Muscle layer of colon (tissue), 2 donors: Measurements from ENCODE around the gene KRTCAP2.
"Not testable (repeated sequence)": the region's sequence is repeated elsewhere in the genome, so short reads cannot be mapped to it uniquely, and the experiment has no call there.

Experiments
- H3K27ac ChIP-seq: one replicate; pipeline ENCODE4 v1.7.0; 2013; ENCODE audit warnings: low read depth, mild to moderate bottlenecking, low read length, moderate library complexity
- H3K27me3 ChIP-seq, 2 donors: one replicate each; pipeline ENCODE4 v1.7.0; 2013; ENCODE audit warnings: low read length in 2 of 2, mild to moderate bottlenecking in 2 of 2; ENCODE audit not compliant: insufficient read depth in 2 of 2, control insufficient read depth in 1 of 2
- H3K36me3 ChIP-seq: one replicate; pipeline ENCODE4 v1.7.0; 2013; ENCODE audit warnings: mild to moderate bottlenecking, low read length; ENCODE audit not compliant: insufficient read depth
- H3K4me1 ChIP-seq: one replicate; pipeline ENCODE4 v1.7.0; 2013; ENCODE audit warnings: mild to moderate bottlenecking, low read length; ENCODE audit not compliant: insufficient read depth
- H3K4me3 ChIP-seq, 2 donors: one replicate each; pipeline ENCODE4 v1.7.0; 2013; ENCODE audit warnings: low read length in 2 of 2, low read depth in 1 of 2, mild to moderate bottlenecking in 1 of 2, moderate library complexity in 1 of 2
- H3K9ac ChIP-seq: one replicate; pipeline ENCODE4 v1.7.0; 2013; ENCODE audit warnings: low read length
- H3K9me3 ChIP-seq: one replicate; pipeline ENCODE4 v1.7.0; 2013; ENCODE audit warnings: mild to moderate bottlenecking, low read length
- donor health status: abdominal sarcoma.
- donor health status: Adenocarcinoma of cecum.

Gene KRTCAP2

DNA sequence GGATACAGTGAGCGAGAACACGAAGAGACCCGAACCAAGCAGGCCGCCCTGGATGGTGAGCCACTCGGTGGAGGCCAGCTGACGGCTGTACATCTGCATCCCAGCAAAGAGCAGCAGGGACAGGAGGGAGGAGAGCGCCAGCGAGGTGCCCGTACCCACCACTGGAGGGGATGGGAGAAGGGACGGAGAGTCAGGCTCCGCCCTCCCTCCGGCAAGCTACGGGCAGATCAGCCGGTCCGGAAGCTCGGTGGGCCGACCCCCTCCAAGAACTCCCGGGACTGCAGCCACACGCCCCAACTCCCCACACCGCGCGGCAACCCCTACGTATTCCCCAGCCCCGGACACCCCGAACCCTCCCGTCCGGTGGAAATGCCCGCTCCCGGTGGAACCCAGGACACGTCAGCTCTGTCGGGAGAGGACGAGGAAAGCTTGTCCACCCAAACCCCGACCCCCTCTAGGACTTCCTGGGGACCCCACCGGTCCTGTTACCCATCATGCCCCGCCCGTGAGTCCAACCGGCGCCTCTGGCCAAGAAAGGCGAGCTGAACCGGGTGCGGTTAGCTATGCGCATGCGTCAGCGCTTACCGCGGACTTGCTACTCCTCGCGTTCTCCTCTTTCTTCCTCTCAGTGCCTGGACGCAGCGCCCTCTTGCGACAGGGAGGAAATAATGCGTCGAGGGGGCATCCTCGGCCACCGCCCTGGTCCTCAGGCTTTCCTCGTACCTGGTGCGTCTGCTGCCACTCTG, at the start of gene KRTCAP2:
Gene KRTCAP2, minus strand, starts transcription at position 573 of the 746 bp plus-strand sequence. Its CDS starts 80 bp downstream, at position 493.
- peak within 1 kb of the TSS; percentile 35 to 90 for H3K4me3 ChIP-seq
- peak within 1 kb of the TSS; percentile 72 for H3K9ac ChIP-seq
- H3K27me3 ChIP-seq: peaks cover 0 to 23% of the 10 kb centered on the region in 2 donors
- peaks cover 22% of the 10 kb centered on the region for H3K36me3 ChIP-seq
- H3K9me3 ChIP-seq: no peaks in the 10 kb centered on the region
- peak within 1 kb of the TSS; percentile 76 for H3K27ac ChIP-seq
- peaks cover 26% of the 10 kb centered on the region for H3K4me1 ChIP-seq

DNA sequence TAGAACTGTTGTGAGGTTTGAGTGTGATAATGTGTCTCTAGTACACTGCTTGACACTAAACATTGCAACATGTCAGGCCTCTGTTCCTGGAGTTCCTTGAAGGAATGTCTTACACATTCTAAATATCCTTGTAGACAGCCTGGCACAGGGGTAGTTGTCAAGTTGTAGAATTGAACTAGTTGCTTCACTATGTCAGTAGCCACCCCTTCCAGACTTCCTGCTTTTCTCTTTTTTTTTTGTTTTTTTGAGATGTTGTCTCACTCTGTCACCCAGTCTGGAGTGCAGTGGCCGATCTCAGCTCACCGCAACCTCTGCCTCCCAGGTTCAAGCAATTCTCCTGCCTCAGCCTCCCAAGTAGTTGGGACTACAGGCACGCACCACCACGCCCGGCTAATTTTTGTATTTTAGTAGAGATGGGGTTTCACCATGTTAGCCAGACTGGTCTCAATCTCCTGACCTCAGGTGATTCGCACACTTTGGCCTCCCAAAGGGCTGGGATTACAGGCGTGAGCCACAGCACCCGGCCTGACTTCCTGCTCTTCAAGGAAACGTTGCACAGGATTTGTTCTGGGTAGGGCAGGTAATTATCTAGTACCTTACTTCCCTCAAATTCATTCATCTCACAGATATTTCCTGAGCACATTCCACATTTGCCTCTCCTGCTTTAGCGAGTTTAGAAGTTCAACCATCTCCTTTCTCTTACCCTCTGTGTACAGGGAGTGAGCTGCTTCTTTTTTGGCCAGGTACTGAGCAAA, 47.3 kb upstream of the KRTCAP2 start:
- H3K27ac ChIP-seq, H3K4me3 ChIP-seq, H3K36me3 ChIP-seq, H3K9me3 ChIP-seq, H3K27me3 ChIP-seq, H3K4me1 ChIP-seq, H3K9ac ChIP-seq: not testable (repeated sequence)

- Histone ChIP-seq H3K4me3 (peak overlapping the region in 1 of 2 donors; percentile 32), H3K9ac (no peak overlapping the region), H3K27ac (no peak overlapping the region)
These were observed 46.5 kb upstream of the KRTCAP2 start for GRCh38 chr1:155219592-155220031.

GRCh38 chr1:155218854-155219591, 45.9 kb upstream of the KRTCAP2 start:
- Histone ChIP-seq H3K4me3 (peak overlapping the region in 1 of 2 donors; percentile 32), H3K27me3 (no peaks in the 10 kb centered on the region), H3K27ac (no peak overlapping the region), H3K9me3 (no peaks in the 10 kb centered on the region), H3K36me3 (no peaks in the 10 kb centered on the region), H3K9ac (no peak overlapping the region), H3K4me1 (peaks cover 6% of the 10 kb centered on the region)

More at GRCh38 chr1:155219592-155220031, 46.5 kb upstream of the KRTCAP2 start:
- Histone ChIP-seq H3K9me3 (no peaks in the 10 kb centered on the region), H3K27me3 (no peaks in the 10 kb centered on the region), H3K4me1 (peaks cover 6% of the 10 kb centered on the region), H3K36me3 (no peaks in the 10 kb centered on the region)

DNA sequence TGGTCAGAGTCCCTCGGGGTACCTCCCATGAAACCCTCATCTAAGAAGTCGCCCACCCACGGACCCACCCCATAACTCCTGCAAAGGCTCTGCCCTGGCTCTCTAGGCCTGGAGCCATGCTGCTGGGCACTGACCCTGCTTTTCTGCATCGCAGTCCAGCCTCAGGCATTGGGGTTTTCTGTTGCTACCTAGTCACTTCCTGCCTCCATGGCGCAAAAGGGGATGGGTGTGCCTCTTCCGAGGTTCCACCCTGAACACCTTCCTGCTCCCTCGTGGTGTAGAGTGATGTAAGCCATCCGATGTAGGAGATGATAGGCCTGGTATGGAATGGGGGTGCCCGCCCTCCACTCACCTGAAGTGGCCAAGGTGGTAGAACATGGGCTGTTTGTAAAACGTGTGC, 41.6 kb upstream of the KRTCAP2 start:
- H3K36me3 ChIP-seq, H3K9me3 ChIP-seq, H3K27ac ChIP-seq, H3K9ac ChIP-seq, H3K4me3 ChIP-seq, H3K27me3 ChIP-seq: not testable (repeated sequence)
- H3K4me1 ChIP-seq: peaks cover 16% of the 10 kb centered on the region

GRCh38 chr1:155212051-155212440, 38.9 kb upstream of the KRTCAP2 start:
- H3K4me3 ChIP-seq, H3K36me3 ChIP-seq, H3K9me3 ChIP-seq, H3K9ac ChIP-seq, H3K27me3 ChIP-seq, H3K27ac ChIP-seq: not testable (repeated sequence)
- H3K4me1 ChIP-seq: peaks cover 28% of the 10 kb centered on the region

DNA sequence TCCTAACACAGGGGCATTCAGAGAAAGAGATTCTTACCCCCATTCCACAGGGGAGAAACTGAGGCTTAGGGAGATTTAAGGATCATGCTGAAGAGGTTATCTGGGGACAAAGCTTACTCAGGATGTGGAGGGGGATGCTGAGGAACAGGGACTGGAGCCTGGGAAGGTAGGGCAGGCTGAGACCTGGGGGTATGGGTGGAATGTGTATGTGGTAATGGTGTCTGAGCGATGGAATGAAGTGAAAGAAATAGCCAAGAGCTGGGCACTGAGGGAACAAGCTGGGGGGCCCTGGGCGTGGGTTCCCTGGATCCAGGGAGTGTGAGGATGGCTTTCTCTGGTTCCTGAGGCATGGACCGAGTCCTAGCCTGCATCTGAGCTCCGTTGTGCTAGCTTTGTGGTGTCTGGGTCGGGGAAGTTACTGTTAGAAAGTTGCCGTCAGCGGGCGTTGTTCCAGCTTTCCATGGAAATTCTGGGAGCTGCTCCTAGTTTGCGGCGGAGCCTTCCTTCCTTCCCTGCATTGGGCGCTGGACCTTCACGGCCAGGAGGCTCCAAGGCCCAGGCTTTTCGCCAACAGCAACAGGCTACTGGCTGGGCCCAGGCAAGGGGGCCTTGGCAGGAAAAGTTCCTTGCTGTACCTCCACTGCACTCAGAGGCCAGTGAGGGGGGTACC, 38.4 kb upstream of the KRTCAP2 start:
- not testable (repeated sequence) for H3K4me3 ChIP-seq, H3K27ac ChIP-seq, H3K9me3 ChIP-seq, H3K9ac ChIP-seq, H3K36me3 ChIP-seq, H3K27me3 ChIP-seq
- H3K4me1 ChIP-seq: peaks cover 33% of the 10 kb centered on the region

DNA sequence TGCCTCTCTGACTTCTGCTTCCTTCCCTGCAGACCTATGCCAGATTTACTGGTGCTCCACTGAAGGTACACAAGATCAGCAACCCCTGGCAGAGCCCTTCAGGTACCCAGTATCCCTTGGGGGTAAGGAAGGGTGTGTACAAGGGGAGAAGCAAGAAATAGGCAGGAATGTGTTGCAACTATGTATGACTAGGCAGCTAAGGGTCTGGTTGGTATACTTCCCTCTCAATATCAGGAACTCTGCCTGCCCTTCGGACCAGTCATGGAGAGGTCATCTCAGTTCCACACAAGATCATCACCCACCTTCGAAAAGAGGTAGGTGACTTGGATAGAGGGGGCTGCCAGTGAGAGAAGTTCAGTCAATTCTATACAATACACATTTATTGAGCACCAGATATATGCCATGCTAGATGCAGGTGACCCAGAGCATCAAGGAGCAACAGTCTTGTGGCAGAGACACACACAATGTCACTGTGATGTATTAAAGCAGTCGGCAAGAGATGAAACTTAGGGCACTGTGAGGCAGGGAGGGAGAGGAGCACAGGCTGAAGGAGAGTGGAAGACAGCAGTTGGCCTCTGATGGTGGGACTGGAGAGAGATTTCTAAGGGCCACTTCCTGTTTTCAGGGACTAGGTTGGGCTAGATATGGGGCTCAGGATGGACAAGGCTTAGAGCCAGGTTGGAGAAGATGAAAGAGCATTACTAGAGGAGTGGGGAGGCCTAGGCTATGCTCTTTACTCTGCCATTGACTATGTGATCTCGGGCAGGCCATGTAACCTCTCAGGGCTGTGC, 37.4 kb upstream of the KRTCAP2 start:
- Histone ChIP-seq H3K9me3 (no peaks in the 10 kb centered on the region), H3K4me1 (peaks cover 41% of the 10 kb centered on the region), H3K27me3 (no peaks in the 10 kb centered on the region), H3K4me3 (no peak overlapping the region), H3K9ac (no peak overlapping the region), H3K27ac (no peak overlapping the region), H3K36me3 (peaks cover 9% of the 10 kb centered on the region)

DNA sequence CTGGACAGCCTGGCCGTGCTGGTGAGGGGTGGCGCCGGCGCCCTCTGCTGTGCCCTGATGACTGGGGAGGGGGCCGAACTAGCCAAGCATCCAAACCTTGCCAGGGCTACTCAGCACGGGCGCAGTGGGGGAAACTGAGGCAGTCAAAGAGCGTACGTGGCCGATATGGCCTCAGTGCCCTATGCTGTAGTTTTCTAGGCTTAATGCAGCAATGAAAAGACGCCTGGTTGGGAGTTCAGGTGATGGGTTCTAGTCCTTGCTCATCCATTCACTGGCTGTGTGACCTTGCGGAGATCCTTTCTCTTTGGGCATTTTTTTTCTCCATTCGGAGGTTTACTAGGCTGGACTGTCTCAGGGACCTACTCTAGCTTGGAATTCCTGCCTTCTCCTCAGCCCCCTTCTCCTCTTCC, 36.2 kb upstream of the KRTCAP2 start:
- peaks cover 13% of the 10 kb centered on the region for H3K36me3 ChIP-seq
- peak overlapping the region; percentile 59 to 99 for H3K4me3 ChIP-seq
- peaks cover 41% of the 10 kb centered on the region for H3K4me1 ChIP-seq
- H3K27me3 ChIP-seq: no peaks in the 10 kb centered on the region
- H3K9ac ChIP-seq: peak overlapping the region; percentile 69
- H3K27ac ChIP-seq: peak overlapping the region; percentile 99
- no peaks in the 10 kb centered on the region for H3K9me3 ChIP-seq

DNA sequence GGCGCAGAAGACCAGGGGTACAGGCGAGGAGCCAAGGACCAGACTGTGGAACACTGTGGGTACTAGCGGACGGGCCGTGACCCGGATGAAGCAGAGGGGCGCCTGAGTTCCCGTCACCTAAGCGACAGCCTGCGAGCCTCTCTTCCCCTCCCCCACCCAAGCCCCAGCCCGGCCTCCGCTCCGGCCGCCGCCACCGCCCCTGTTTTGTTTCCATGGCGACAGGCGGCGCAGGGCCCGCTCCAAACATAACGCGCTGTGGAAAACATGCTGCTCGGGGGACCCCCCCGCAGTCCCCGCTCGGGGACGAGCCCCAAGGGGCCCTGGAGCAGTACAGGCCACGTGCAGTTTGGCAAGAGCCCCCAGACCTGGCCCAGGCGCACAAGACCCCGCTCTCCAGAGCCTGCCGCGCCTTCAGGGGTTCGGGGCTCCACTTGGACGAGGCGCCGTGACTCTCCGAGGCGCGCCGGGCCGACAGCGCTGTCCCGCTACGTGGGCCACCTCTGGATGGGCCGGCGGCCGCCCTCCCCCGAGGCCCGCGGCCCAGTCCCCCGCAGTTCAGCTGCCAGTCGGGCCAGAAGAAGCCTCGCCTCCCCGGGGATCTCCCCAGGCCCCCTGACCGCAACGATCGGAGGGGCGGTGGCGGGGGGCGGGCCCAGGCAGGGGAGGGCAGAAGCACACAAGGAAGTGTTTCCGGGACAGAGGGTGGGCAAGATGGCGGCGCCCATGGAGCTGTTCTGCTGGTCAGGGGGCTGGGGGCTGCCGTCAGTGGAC, 35.6 kb upstream of the KRTCAP2 start, which contains the start of gene MTX1:
Gene MTX1, plus strand, starts transcription at position 155 of the 771 bp plus-strand sequence. Its CDS starts 110 bp downstream, at position 265.
- peak within 1 kb of the TSS; percentile 62 to 99 for H3K4me3 ChIP-seq
- peaks cover 41% of the 10 kb centered on the region for H3K4me1 ChIP-seq
- no peaks in the 10 kb centered on the region for H3K27me3 ChIP-seq
- peak within 1 kb of the TSS; percentile 99 for H3K27ac ChIP-seq
- H3K9me3 ChIP-seq: no peaks in the 10 kb centered on the region
- H3K36me3 ChIP-seq: peaks cover 13% of the 10 kb centered on the region
- H3K9ac ChIP-seq: peak within 1 kb of the TSS; percentile 94
